PC-9 (cell line): ENCODE measurements around the gene ZNF212. TPM values are rescaled to one million over a fixed set of nuclear protein-coding genes. Genes with fewer than 3 reads are reported as not detected.

Experiments used
- BruUV-seq: library from RNA; stranded (reverse); fragments of 400-500 nt; replicated peaks from 2 replicates; lab custom pipeline; 2021; lab: Mats Ljungman, UMichigan
- CTCF ChIA-PET: fragments of 300-600 bp; sonication (Branson Sonifier 250); formaldehyde crosslinking; loops from one replicate; lab custom pipeline; 2022; ENCODE audit warnings: antibody characterized with exemption; lab: Charles Lee
- POLR2A ChIA-PET: fragments of 300-600 bp; sonication (Branson Sonifier 250); formaldehyde crosslinking; loops from one replicate; lab custom pipeline; 2022; ENCODE audit warnings: antibody characterized with exemption; ENCODE audit not compliant: unreplicated experiment; lab: Charles Lee
- DNase-seq, 2 experiments: peaks; one replicate each; pipeline versions ENCODE4 v3.0.0 to v3.0.0-alpha.2; 2015 to 2022; ENCODE audit warnings: mixed read lengths in 1 of 2
- H2AFZ ChIP-seq: fragments of 200-600 bp; sonication (generic); 2 replicates; pipeline ENCODE4 v1.8.1; 2017; ENCODE audit warnings: antibody characterized with exemption
- H3F3A ChIP-seq: fragments of 200-600 bp; sonication (generic); 2 replicates; pipeline ENCODE4 v1.8.1; 2017; ENCODE audit warnings: antibody characterized with exemption, mild to moderate bottlenecking, low read depth; ENCODE audit not compliant: insufficient read depth
- H3K27ac ChIP-seq: fragments of 200-600 bp; sonication (generic); 2 replicates; pipeline ENCODE4 v1.6.1; 2016; ENCODE audit warnings: mixed run types
- H3K27me3 ChIP-seq: fragments of 200-600 bp; sonication (generic); 2 replicates; pipeline ENCODE4 v1.6.1; 2016; ENCODE audit warnings: low read depth, mixed run types; ENCODE audit not compliant: insufficient read depth
- H3K36me3 ChIP-seq: fragments of 200-600 bp; sonication (generic); 2 replicates; pipeline ENCODE4 v1.6.1; 2016; ENCODE audit warnings: low read depth, mixed run types
- H3K4me1 ChIP-seq: fragments of 200-600 bp; sonication (generic); replicated peaks from 2 replicates; pipeline ENCODE4 v1.6.1; 2016; ENCODE audit warnings: mixed run types; ENCODE audit not compliant: insufficient read depth
- H3K4me2 ChIP-seq: fragments of 200-600 bp; sonication (generic); 2 replicates; pipeline ENCODE4 v1.6.1; 2017; ENCODE audit warnings: mixed run types
- H3K4me3 ChIP-seq: fragments of 200-600 bp; sonication (generic); 2 replicates; pipeline ENCODE4 v1.6.1; 2016; ENCODE audit warnings: mixed run types
- H3K79me2 ChIP-seq: fragments of 200-600 bp; sonication (generic); 2 replicates; pipeline ENCODE4 v1.6.1; 2017; ENCODE audit warnings: low read depth, mixed run types
- H3K9me2 ChIP-seq: fragments of 200-600 bp; sonication (generic); 2 replicates; pipeline ENCODE4 v1.8.1; 2017; ENCODE audit warnings: mild to moderate bottlenecking; ENCODE audit not compliant: insufficient read depth
- H3K9me3 ChIP-seq: fragments of 200-600 bp; sonication (generic); 2 replicates; pipeline ENCODE4 v1.8.1; 2016; ENCODE audit warnings: low read depth; ENCODE audit not compliant: insufficient read depth
- H4K20me1 ChIP-seq: fragments of 200-600 bp; sonication (generic); 2 replicates; pipeline ENCODE4 v1.8.1; 2017; ENCODE audit not compliant: insufficient read depth
- EZH2 ChIP-seq: fragments of 200-600 bp; sonication (generic); IDR thresholded peaks from 2 replicates; pipeline ENCODE4 v1.8.0; 2017; ENCODE audit warnings: antibody characterized with exemption, low read depth
- intact Hi-C: fragments of 100-400 bp; cut with micrococcal nuclease; formaldehyde crosslinking; loops from one replicate; pipeline ENCODE4 v1.10.0; 2022; ENCODE audit not compliant: unreplicated experiment
- total RNA-seq: library from RNA; stranded (reverse); gene quantifications from 2 replicates; pipeline ENCODE4 v1.2.3, GENCODE V29; 2021
- TF ChIP-seq, protein P1 (sequence below): fragments of 200-600 bp; sonication (generic); conservative IDR thresholded peaks from 2 replicates; pipeline ENCODE4 v1.6.1; 2017; ENCODE audit warnings: mixed run types, antibody characterized with exemption, mild to moderate bottlenecking, moderate library complexity

The ZNF212 gene
- total RNA-seq, 1 experiment from 2014 or later = 16.9 TPM

DNA sequence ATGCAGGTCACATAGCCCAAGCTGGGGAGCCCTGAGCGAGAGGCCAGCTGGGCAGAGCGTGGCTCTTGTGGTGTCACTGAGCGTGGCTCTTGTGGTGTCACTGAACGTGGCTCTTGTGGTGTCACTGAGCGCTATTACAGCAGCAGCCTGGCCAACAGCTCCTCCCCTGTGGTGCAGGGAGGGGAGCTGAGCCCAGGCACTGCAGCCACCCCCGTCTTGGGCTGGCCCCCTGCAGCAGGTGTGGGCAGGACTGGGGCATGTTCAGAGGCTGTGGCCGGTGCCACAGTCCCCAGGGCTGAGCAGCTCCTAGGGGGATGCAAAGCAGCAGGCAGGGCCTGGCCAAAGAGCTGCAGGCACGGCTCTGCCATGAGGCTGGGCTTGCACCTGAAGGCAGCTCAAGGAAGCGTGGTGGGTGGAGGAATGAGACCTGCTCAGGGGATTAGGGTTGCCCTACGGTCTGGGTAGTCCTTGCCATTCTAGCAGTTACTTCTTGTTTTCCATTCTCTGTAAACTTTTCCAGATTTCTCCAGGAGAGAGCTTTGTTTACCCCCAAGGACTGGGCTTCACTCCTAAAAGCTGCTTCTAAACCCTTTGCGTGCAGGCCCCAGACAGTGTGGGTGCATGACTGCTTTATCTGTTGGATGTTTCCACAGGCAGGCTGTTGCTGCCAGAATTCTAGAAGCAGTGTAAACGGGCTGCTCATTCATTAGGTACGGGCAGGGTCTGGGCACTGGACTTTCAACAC is 51.8 kb downstream of the ZNF212 start:
- H2AFZ ChIP-seq = no peak overlapping the region
- H3K9me2 ChIP-seq = no peaks in the 10 kb centered on the region
- H3K4me3 ChIP-seq = no peak overlapping the region
- H3K27me3 ChIP-seq = no peaks in the 10 kb centered on the region
- H3K9me3 ChIP-seq = no peaks in the 10 kb centered on the region
- TF ChIP-seq, protein P1, sequence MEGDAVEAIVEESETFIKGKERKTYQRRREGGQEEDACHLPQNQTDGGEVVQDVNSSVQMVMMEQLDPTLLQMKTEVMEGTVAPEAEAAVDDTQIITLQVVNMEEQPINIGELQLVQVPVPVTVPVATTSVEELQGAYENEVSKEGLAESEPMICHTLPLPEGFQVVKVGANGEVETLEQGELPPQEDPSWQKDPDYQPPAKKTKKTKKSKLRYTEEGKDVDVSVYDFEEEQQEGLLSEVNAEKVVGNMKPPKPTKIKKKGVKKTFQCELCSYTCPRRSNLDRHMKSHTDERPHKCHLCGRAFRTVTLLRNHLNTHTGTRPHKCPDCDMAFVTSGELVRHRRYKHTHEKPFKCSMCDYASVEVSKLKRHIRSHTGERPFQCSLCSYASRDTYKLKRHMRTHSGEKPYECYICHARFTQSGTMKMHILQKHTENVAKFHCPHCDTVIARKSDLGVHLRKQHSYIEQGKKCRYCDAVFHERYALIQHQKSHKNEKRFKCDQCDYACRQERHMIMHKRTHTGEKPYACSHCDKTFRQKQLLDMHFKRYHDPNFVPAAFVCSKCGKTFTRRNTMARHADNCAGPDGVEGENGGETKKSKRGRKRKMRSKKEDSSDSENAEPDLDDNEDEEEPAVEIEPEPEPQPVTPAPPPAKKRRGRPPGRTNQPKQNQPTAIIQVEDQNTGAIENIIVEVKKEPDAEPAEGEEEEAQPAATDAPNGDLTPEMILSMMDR = no peak
- no peak for TF ChIP-seq EZH2
- H3K4me1 ChIP-seq = peaks cover 13% of the 10 kb centered on the region
- intact Hi-C loops = no loop called here
- no peak overlapping the region for H3K4me2 ChIP-seq
- CTCF ChIA-PET = no interaction called here
- peaks cover 9% of the 10 kb centered on the region; the same call in 1 of the 2 replicates for H3F3A ChIP-seq
- POLR2A ChIA-PET = interaction anchor here (0.6 kb wide), 1 partner anchor 315 kb away, joined by 10 read pairs; no protein-coding TSS in a partner anchor
- H3K36me3 ChIP-seq = no peaks in the 10 kb centered on the region
- BruUV-seq = no TSS peak
- no peaks in the 10 kb centered on the region for H4K20me1 ChIP-seq
- H3K27ac ChIP-seq = no peak overlapping the region
- H3K79me2 ChIP-seq = no peaks in the 10 kb centered on the region
- DNase-seq = no peak

DNA sequence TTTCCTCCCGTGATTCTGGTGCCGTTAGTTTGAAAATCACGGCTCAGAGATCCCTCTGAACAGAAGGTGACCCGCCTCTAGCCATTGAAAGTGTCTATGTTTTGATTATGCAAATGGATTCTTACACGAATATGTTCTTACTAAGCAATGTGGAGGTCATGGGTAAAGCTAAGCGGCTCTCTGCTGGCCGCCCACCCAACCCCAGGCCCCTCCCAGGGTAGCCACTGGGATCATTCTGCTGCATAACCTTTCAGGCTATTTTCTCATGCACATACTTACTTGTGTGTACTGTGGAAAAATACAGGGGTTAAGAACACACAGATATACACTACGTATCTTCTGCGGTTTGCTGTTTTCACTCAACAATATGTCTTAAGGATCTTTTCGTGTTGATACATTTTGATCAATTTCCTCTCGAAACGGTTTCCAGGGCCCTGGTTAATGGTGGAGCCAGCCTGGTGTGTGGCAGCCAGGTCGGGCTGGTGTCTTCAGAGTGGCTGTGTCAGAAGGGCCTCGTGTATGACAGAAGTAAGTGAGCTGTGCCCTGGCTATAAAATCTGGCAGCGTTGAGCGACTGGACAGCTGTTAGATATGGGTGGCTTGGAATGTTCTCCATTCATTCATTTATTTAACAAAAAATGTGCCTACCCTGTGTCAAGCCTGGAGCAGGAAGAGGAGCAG is 52.5 kb downstream of the ZNF212 start:
- no TSS peak for BruUV-seq
- intact Hi-C loops = no loop called here
- no peaks in the 10 kb centered on the region for H4K20me1 ChIP-seq
- TF ChIP-seq, protein P1 = no peak
- no peak for TF ChIP-seq EZH2
- H3K36me3 ChIP-seq = no peaks in the 10 kb centered on the region
- H3K4me1 ChIP-seq = peaks cover 6% of the 10 kb centered on the region
- no peak overlapping the region for H3K27ac ChIP-seq
- H3K27me3 ChIP-seq = no peaks in the 10 kb centered on the region
- no peak overlapping the region for H2AFZ ChIP-seq
- POLR2A ChIA-PET = interaction anchor here (0.6 kb wide), 1 partner anchor 314 kb away, joined by 10 read pairs; no protein-coding TSS in a partner anchor
- H3F3A ChIP-seq = peaks cover 2% of the 10 kb centered on the region; the same call in 1 of the 2 replicates
- no peak overlapping the region for H3K4me3 ChIP-seq
- CTCF ChIA-PET = interaction anchor here (0.6 kb wide), 1 partner anchor 13 kb away, joined by 4 read pairs; no protein-coding TSS in a partner anchor
- no peaks in the 10 kb centered on the region for H3K9me3 ChIP-seq
- H3K79me2 ChIP-seq = no peaks in the 10 kb centered on the region
- no peak for DNase-seq
- no peaks in the 10 kb centered on the region for H3K9me2 ChIP-seq
- H3K4me2 ChIP-seq = no peak overlapping the region

DNA sequence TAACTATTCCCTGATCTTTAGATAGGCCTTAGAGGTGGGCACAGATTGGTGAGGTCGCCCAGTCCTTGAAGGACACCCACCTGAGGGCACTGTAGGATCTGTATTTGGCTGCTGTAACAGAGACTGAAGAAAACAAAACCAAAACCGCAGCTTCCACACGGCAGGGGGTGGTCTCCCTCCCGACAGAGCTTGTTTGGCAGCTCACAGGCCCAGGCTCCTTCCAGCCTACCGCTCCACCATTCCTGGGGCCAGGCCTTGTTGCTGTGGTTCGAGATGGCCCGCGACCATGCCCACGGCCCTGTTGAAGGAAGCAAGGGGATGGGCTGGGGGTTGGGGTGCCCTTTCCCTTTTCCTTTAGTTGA is 53.0 kb downstream of the ZNF212 start:
- H3K27me3 ChIP-seq = no peaks in the 10 kb centered on the region
- no peaks in the 10 kb centered on the region for H3K9me3 ChIP-seq
- no peaks in the 10 kb centered on the region for H3K36me3 ChIP-seq
- no peaks in the 10 kb centered on the region for H3F3A ChIP-seq
- H3K27ac ChIP-seq = no peak overlapping the region
- no peak overlapping the region for H2AFZ ChIP-seq
- no peaks in the 10 kb centered on the region for H3K79me2 ChIP-seq
- H4K20me1 ChIP-seq = no peaks in the 10 kb centered on the region
- no peak overlapping the region for H3K4me2 ChIP-seq
- no peak overlapping the region for H3K4me3 ChIP-seq
- H3K9me2 ChIP-seq = no peaks in the 10 kb centered on the region
- CTCF ChIA-PET = interaction anchor here (0.6 kb wide), 1 partner anchor 13 kb away, joined by 4 read pairs; no protein-coding TSS in a partner anchor
- no peak for DNase-seq
- intact Hi-C loops = no loop called here
- POLR2A ChIA-PET = no interaction called here
- BruUV-seq = no TSS peak
- 0 out of 2 replicates have a peak, but pooled peaks cover under 1% of the 10 kb centered on the region for H3K4me1 ChIP-seq
- no peak for TF ChIP-seq EZH2
- TF ChIP-seq, protein P1 = no peak
